NB4 (cell line): ENCODE measurements around the gene OR52B6.
"Not testable (repeated sequence)": the region's sequence is repeated elsewhere in the genome, so short reads cannot be mapped to it uniquely, and the experiment has no call there.

ENCODE experiments used
- POLR2A ChIP-seq: IDR thresholded peaks from 2 replicates; pipeline ENCODE4 v1.6.1; 2011; ENCODE audit warnings: mild to moderate bottlenecking; ENCODE audit not compliant: insufficient read length; ENCODE audit errors: extremely low read depth
- TF ChIP-seq, protein P1 (sequence below): IDR thresholded peaks from one replicate; pipeline ENCODE4 v1.5.1; 2012; ENCODE audit warnings: low read depth, low read length
- TF ChIP-seq, protein P2 (sequence below): IDR thresholded peaks from 2 replicates; pipeline ENCODE4 v1.6.1; 2011; ENCODE audit warnings: low read depth, low read length

DNA sequence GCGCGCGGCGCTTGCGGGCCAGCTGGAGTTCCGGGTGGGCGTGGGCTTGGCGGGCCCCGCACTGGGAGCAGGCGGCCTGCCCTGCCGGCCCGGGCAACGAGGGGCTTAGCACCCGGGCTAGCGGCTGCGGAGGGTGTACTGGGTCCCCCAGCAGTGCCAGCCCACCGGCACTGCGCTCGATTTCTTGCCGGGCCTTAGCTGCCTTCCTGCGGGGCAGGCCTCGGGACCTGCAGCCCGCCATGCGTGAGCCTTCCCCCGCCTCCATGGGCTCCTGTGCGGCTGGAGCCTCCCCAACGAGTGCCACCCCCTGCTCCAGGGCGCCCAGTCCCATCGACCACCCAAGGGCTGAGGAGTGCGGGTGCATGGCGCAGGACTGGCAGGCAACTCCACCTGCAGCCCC lies 9.2 kb downstream of the OR52B6 start:
- not testable (repeated sequence) for TF ChIP-seq POLR2A
- TF ChIP-seq, protein P1, sequence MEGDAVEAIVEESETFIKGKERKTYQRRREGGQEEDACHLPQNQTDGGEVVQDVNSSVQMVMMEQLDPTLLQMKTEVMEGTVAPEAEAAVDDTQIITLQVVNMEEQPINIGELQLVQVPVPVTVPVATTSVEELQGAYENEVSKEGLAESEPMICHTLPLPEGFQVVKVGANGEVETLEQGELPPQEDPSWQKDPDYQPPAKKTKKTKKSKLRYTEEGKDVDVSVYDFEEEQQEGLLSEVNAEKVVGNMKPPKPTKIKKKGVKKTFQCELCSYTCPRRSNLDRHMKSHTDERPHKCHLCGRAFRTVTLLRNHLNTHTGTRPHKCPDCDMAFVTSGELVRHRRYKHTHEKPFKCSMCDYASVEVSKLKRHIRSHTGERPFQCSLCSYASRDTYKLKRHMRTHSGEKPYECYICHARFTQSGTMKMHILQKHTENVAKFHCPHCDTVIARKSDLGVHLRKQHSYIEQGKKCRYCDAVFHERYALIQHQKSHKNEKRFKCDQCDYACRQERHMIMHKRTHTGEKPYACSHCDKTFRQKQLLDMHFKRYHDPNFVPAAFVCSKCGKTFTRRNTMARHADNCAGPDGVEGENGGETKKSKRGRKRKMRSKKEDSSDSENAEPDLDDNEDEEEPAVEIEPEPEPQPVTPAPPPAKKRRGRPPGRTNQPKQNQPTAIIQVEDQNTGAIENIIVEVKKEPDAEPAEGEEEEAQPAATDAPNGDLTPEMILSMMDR = not testable (repeated sequence)
- TF ChIP-seq, protein P2, sequence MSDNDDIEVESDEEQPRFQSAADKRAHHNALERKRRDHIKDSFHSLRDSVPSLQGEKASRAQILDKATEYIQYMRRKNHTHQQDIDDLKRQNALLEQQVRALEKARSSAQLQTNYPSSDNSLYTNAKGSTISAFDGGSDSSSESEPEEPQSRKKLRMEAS = not testable (repeated sequence)
